GM18519 (cell line): ENCODE measurements around the gene ULBP1.
"Not testable (repeated sequence)": the region's sequence is repeated elsewhere in the genome, so short reads cannot be mapped to it uniquely, and the experiment has no call there.

Experiments used
- ATAC-seq: cut with Tn5 transposase; IDR thresholded peaks from one replicate; pipeline ENCODE4 v1.9.1; 2021; ENCODE audit warnings: mild to moderate bottlenecking, moderate library complexity; ENCODE audit not compliant: unreplicated experiment, low FRiP score

ULBP1 gene

GRCh38 chr6:149933036-149933435 is 30.7 kb upstream of the ULBP1 start:
- no peak for ATAC-seq

- no peak for ATAC-seq
Observed at GRCh38 chr6:149933461-149933860, 30.3 kb upstream of the ULBP1 start.

GRCh38 chr6:149934249-149935156 is 29.2 kb upstream of the ULBP1 start:
- no peak for ATAC-seq

GRCh38 chr6:149935246-149935645 is 28.5 kb upstream of the ULBP1 start:
- ATAC-seq: no peak

- ATAC-seq: no peak
Observed at GRCh38 chr6:149935668-149936067, 28.1 kb upstream of the ULBP1 start.

GRCh38 chr6:149936743-149937142 is 27.0 kb upstream of the ULBP1 start:
- no peak for ATAC-seq

- ATAC-seq: not testable (repeated sequence)
Observed at GRCh38 chr6:149938013-149938570, 25.7 kb upstream of the ULBP1 start.

DNA sequence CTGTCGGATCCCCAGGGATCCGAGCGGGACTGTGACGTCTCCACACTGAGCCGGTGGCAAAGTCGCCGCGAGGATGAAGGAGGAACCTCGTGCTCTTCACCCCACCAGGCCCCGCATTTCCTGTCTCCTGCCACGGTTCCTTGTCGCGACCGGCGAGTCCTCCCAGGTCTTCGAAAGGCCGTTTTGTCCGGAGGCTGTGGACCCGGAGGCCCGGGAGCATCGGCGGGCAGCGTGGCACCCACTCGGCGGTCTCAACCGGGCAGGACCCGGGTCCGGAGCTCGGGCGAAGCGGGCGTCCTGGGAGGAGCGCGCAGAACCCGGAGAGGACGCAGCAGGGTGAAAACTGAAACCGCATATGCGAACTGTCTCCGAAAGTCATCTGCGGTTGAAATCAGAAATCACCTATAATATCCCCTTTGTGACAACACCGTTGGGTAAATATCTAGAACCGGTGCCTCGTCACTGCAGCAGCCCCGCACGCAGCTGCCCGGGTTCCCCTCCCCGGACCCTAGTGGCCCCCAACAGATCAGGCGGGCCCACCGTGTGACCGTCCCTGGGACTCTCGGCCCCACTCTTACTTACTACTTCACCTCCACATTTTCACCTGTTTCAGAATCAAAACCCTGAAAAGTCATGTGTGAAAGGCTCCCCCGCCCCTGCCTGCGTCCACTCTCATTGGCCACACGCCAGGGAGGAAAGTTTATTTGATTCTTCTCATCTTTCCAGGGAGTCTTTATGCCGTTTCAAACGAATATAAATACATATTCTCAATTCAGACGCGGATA is 25.0 kb upstream of the ULBP1 start:
- ATAC-seq: peak; percentile 50

GRCh38 chr6:149939356-149939648 is 24.4 kb upstream of the ULBP1 start:
- ATAC-seq: no peak

DNA sequence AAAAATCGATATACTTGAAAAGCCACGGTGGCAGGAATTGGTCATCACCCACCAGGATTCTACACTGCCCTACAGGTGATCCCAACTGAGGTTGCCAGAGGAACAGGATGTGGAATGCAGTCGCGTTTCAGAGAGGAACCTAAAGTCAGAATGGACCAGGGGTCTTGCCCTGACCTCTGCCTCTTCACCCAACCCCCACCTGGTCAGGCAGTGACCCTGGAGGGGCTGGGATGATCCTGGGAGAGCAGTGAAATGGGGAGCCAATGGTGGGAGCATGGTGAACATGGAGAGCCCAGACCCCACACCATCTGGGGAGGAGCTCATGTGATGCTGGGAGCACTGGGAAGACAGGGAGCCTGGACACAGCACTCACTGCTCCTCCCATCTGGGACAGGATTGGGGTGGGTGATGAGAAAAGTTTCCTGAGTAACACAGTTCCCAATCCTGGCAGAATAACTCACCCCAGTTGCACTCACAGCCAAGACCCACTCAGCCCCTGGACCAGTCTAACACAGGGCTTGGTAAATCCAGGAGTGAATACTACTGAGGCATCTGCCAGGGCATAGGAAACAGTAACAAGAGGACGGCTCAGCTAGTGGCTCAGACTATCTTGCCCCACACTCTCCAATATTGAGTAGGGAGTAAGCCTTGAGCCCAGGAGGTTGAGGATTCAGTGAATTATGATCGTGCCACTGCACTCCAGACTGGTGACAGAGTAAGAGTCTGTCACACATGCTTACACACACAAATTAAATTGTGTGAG is 23.7 kb upstream of the ULBP1 start:
- ATAC-seq: no peak

DNA sequence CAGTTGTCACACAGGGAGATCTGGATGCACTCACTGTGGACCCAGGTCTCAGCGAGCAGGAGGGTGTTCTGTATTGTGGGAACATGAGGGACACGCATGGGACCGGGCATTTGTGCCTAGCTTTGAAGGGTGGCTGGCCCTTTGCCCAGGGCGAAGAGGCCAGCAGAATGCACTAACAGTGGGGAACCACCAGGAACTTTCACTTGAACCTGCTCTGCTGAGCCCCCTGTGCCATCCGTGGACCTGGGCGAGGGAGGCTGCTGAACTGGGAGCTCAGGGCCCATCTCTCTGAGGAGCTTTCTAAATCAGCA is 23.1 kb upstream of the ULBP1 start:
- ATAC-seq: no peak

DNA sequence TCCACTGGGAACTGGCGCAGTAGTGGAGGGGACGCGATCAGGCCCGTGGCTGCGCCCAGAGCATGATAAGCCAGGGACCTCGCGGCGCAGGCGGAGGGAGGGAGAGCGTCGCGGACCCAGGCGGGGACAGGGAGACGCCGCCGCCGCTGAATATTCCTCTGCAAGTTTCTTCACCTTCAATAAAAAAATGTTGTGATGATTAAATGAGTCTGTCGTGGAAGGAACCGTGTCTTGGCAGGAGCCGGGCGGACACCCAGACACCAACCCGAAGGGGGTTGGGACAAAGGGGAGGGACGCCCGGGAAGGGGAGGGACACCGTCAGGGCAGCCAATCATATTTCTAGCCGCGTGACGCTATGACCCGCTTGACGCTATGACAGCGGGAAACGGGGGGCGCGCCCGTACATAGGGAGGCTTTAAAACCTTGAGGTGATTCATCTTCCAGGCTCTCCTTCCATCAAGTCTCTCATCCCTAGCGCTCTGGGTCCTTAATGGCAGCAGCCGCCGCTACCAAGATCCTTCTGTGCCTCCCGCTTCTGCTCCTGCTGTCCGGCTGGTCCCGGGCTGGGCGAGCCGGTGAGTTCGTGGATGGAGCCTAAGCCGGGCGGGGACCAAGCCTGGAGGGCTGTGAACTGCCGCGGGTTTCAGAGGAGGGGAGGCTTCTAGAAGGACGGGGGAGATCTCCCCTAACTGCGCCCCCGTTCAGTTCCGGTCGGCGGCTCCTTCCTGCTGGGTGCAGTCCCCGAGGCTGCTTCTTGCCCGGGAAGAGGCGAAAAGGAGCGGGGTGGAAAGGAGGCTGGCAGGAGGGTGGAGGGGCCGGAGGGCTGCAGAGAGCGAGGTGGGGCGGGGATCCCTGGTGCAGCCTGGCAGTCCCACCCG is 21.9 kb upstream of the ULBP1 start, which contains the start of gene ULBP2:
Gene ULBP2, plus strand, starts transcription at position 432 of the 878 bp plus-strand sequence. Its CDS starts 59 bp downstream, at position 491.
- peak; percentile 45 for ATAC-seq

GRCh38 chr6:149942461-149942829 is 21.3 kb upstream of the ULBP1 start:
- no peak for ATAC-seq

DNA sequence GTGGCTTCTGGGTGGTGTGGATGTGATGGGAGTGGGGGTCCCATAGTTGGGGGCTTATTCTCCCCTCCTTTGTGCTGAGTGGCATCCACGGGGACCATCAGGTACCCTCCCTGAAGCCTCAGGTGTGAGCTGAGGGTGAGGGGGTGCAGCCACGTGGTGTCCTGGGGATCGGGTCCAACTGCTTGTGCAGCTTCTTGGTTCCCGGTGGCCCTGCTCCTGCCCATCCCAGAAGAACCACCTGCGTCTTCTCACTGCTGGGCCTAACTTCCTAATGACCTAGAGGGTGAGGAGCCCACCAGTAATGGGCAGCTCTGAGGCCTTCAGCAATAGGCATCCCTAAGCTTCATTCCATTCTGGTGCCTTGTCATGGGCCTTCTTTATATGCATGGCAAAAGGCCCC is 20.4 kb upstream of the ULBP1 start:
- not testable (repeated sequence) for ATAC-seq

DNA sequence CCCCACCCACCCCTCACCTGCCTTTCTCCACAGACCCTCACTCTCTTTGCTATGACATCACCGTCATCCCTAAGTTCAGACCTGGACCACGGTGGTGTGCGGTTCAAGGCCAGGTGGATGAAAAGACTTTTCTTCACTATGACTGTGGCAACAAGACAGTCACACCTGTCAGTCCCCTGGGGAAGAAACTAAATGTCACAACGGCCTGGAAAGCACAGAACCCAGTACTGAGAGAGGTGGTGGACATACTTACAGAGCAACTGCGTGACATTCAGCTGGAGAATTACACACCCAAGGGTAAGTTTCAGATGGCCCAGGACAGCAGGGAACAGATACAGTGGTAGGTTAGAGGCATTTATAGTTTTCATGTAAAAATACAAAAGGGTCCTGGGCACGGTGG is 18.5 kb upstream of the ULBP1 start:
- ATAC-seq: not testable (repeated sequence)

DNA sequence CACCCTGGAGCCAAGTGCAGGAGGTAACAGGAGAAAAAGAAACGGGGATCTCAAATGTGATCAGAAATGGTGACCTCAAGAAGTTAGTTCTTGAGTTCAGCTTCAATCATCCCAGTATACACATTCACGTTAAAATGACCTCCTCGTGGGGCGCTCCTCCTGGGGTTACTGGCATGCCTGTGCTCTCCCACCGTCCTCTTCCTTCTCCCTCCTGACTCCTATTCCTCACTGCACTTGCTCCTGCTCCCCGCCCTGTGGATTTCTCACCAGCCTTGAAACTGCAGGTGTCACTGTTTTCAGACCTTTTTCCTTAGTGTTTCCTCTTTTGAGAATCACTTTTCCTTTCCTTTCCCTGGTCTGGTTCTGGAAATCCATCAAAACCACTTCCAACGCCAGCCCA is 17.1 kb upstream of the ULBP1 start:
- not testable (repeated sequence) for ATAC-seq

DNA sequence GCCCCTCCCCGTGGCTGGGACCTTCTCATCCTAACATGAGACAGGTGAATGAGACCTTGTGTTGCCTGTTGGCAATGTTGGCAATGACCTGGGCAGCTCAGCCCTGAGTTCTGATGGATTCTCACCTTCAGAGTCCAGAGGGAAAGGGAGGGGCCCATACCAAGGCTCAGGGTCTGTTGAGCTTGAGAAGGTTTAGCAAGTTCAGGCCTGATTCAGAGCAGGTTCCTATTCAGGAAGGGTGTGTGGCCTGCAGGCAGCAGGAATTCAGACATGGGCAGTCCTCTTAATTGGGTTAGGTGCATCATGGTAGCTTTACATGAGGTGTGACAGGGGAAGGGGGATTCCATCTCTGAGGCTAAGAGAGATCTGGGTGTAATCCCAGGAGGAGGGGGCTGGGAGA is 16.2 kb upstream of the ULBP1 start:
- not testable (repeated sequence) for ATAC-seq

- ATAC-seq: no peak
Observed at GRCh38 chr6:149948011-149948410, 15.7 kb upstream of the ULBP1 start.

- no peak for ATAC-seq
Observed at GRCh38 chr6:149948616-149949015, 15.1 kb upstream of the ULBP1 start.

DNA sequence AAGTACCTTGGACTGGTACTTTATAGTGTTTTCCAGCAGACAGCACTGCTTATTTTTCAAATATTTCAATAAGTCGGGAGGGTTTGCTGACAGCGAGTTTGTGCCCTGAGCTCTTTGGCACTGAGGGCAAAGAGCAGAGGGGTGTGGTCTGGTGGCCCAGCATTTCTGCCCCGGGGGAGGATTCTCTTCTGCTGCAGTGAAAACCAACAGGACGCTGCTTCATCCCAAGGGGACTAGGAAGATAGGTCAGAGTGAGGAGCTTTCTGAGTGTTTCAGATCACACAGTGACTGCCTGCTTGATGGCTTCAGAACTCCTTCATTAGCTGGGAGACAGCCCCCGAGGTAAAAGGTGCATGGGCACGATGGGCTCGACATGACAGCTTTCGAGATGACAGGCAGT is 13.3 kb upstream of the ULBP1 start:
- ATAC-seq: no peak
